KMS-11 (cell line): ENCODE measurements around the gene MYO9B.

ENCODE experiments used
- H2AFZ ChIP-seq: fragments of 200-600 bp; sonication (generic); 2 replicates; pipeline ENCODE4 v1.6.1; 2016; ENCODE audit warnings: antibody characterized with exemption, mixed run types, low read depth
- H3K27ac ChIP-seq: fragments of 200-600 bp; sonication (generic); 2 replicates; pipeline ENCODE4 v1.6.1; 2016; ENCODE audit warnings: mild to moderate bottlenecking, mixed run types
- H3K27me3 ChIP-seq: fragments of 200-600 bp; sonication (generic); 2 replicates; pipeline ENCODE4 v1.6.1; 2017; ENCODE audit warnings: mild to moderate bottlenecking, low read depth, mixed run types, moderate library complexity; ENCODE audit not compliant: insufficient read depth
- H3K36me3 ChIP-seq: fragments of 200-600 bp; sonication (generic); 2 replicates; pipeline ENCODE4 v1.6.1; 2017; ENCODE audit warnings: mild to moderate bottlenecking, mixed run types; ENCODE audit not compliant: insufficient read depth
- H3K4me1 ChIP-seq: fragments of 200-600 bp; sonication (generic); 2 replicates; pipeline ENCODE4 v1.6.1; 2016; ENCODE audit warnings: mild to moderate bottlenecking, low read depth, mixed run types; ENCODE audit not compliant: poor library complexity, severe bottlenecking
- H3K4me2 ChIP-seq: fragments of 200-600 bp; sonication (generic); 2 replicates; pipeline ENCODE4 v1.7.0; 2016; ENCODE audit warnings: mild to moderate bottlenecking, mixed run types
- H3K4me3 ChIP-seq: fragments of 200-600 bp; sonication (generic); IDR thresholded peaks from 2 replicates; pipeline ENCODE4 v1.6.1; 2017; ENCODE audit warnings: low read depth, low read length, mixed read lengths; ENCODE audit not compliant: insufficient read depth
- H3K79me2 ChIP-seq: fragments of 200-600 bp; sonication (generic); 2 replicates; pipeline ENCODE4 v1.6.1; 2016; ENCODE audit warnings: low read depth, mixed run types; ENCODE audit not compliant: insufficient read depth
- H3K9ac ChIP-seq: fragments of 200-600 bp; sonication (generic); 2 replicates; pipeline ENCODE4 v1.6.1; 2016; ENCODE audit warnings: mild to moderate bottlenecking, mixed run types
- H4K20me1 ChIP-seq: fragments of 200-600 bp; sonication (generic); 2 replicates; pipeline ENCODE4 v1.6.1; 2016; ENCODE audit warnings: mild to moderate bottlenecking, mixed run types; ENCODE audit not compliant: insufficient read depth
- TF ChIP-seq, protein P1 (sequence below): fragments of 200-600 bp; sonication (generic); conservative IDR thresholded peaks from 2 replicates; pipeline ENCODE4 v1.6.1; 2017; ENCODE audit warnings: low read depth, mild to moderate bottlenecking, antibody characterized with exemption, low read length, moderate library complexity, mixed read lengths

The MYO9B gene

GRCh38 chr19:17255150-17255621 is 179.6 kb downstream of the MYO9B start:
- no peak overlapping the region for H3K4me2 ChIP-seq
- no peaks in the 10 kb centered on the region for H4K20me1 ChIP-seq
- H3K79me2 ChIP-seq, result no peaks in the 10 kb centered on the region
- H3K36me3 ChIP-seq, result no peaks in the 10 kb centered on the region
- H3K27me3 ChIP-seq, result no peaks in the 10 kb centered on the region; the same call in 1 of the 2 replicates
- TF ChIP-seq, protein P1, sequence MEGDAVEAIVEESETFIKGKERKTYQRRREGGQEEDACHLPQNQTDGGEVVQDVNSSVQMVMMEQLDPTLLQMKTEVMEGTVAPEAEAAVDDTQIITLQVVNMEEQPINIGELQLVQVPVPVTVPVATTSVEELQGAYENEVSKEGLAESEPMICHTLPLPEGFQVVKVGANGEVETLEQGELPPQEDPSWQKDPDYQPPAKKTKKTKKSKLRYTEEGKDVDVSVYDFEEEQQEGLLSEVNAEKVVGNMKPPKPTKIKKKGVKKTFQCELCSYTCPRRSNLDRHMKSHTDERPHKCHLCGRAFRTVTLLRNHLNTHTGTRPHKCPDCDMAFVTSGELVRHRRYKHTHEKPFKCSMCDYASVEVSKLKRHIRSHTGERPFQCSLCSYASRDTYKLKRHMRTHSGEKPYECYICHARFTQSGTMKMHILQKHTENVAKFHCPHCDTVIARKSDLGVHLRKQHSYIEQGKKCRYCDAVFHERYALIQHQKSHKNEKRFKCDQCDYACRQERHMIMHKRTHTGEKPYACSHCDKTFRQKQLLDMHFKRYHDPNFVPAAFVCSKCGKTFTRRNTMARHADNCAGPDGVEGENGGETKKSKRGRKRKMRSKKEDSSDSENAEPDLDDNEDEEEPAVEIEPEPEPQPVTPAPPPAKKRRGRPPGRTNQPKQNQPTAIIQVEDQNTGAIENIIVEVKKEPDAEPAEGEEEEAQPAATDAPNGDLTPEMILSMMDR, result no peak
- H2AFZ ChIP-seq, result no peak overlapping the region
- H3K4me3 ChIP-seq, result no peak overlapping the region
- H3K4me1 ChIP-seq, result no peaks in the 10 kb centered on the region
- no peak overlapping the region for H3K27ac ChIP-seq
- H3K9ac ChIP-seq, result no peak overlapping the region

- Histone ChIP-seq H4K20me1 (no peaks in the 10 kb centered on the region), H3K79me2 (no peaks in the 10 kb centered on the region), H3K4me3 (no peak overlapping the region), H3K36me3 (no peaks in the 10 kb centered on the region), H2AFZ (no peak overlapping the region), H3K4me1 (no peaks in the 10 kb centered on the region), H3K27me3 (no peaks in the 10 kb centered on the region; the same call in 1 of the 2 replicates), H3K9ac (no peak overlapping the region), H3K27ac (no peak overlapping the region), H3K4me2 (no peak overlapping the region)
- TF ChIP-seq, protein P1, result no peak
These were observed 180.6 kb downstream of the MYO9B start for GRCh38 chr19:17256130-17256529.

DNA sequence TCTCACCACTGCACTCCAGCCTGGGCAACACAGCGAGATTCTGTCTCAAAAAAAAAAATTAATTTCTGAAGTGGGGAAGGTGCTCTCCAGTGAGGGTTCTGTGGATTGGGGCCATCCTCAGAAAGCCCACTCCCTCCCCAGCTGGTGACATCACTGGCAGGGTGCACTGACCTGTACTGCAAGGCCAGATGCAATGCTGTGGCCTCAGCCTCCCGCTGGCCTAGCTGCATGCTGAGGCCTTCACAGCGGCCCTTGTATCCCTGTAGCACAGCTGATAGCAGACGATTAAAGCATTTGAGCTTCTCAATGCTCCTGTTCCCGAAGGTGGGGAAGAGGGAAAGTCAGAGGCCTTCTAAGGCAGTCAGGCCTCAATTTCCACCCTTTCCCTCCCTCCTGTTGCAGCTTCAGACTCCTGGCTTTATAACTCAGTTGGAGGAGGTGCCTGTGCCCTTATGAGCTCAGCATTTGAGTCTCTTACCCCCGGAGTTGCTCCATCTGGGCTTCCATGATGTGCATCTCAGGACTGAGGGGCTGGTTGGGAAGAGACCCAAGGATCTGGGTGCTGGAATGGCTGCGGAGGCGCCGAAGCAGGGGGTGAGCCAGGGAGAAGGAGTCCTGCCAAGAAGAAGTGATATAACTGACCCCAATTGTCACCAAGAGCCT is 183.7 kb downstream of the MYO9B start:
- no peak overlapping the region for H2AFZ ChIP-seq
- H3K27ac ChIP-seq, result no peak overlapping the region
- H3K4me1 ChIP-seq, result no peaks in the 10 kb centered on the region
- no peaks in the 10 kb centered on the region; the same call in 1 of the 2 replicates for H3K27me3 ChIP-seq
- H3K4me2 ChIP-seq, result no peak overlapping the region
- no peaks in the 10 kb centered on the region for H3K79me2 ChIP-seq
- TF ChIP-seq, protein P1, result no peak
- H3K4me3 ChIP-seq, result no peak overlapping the region
- no peaks in the 10 kb centered on the region for H4K20me1 ChIP-seq
- H3K36me3 ChIP-seq, result no peaks in the 10 kb centered on the region
- H3K9ac ChIP-seq, result no peak overlapping the region

DNA sequence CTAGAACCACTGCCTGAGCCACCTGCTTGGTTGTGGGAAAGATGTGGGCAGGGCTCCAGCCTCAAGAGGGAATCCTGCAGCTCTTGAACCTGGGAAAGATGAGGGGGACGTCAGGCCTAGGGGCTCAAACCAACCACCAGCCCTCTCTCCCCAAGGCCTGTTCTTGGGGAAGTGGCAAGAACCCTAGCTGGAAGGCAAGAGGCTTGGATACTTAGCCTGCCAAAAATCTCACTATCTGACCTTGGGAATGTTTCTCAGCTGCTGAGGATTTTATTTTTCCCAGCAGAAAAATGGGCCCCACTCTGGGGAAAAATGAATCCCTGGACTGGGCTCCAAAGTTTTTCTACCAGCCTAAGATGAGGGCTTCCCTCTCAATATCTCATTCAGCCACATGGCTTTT is 184.4 kb downstream of the MYO9B start:
- Histone ChIP-seq H3K27me3 (no peaks in the 10 kb centered on the region; the same call in 1 of the 2 replicates), H3K4me2 (no peak overlapping the region), H3K79me2 (no peaks in the 10 kb centered on the region), H3K4me1 (no peaks in the 10 kb centered on the region), H2AFZ (no peak overlapping the region), H3K36me3 (no peaks in the 10 kb centered on the region), H4K20me1 (no peaks in the 10 kb centered on the region), H3K27ac (no peak overlapping the region), H3K9ac (no peak overlapping the region), H3K4me3 (no peak overlapping the region)
- TF ChIP-seq, protein P1, result no peak
